Sigmoid colon (tissue), 7 donors: ENCODE measurements around the gene KLHL28. TPM values are rescaled to one million over a fixed set of nuclear protein-coding genes. Genes with fewer than 3 reads are reported as not detected.

ENCODE experiments used
- DNase-seq: peaks from one replicate; pipeline ENCODE4 v3.0.0-alpha.2; 2019
- H3K27ac ChIP-seq, 4 donors: fragments of 200-600 bp; sonication (generic); one replicate each; pipeline ENCODE4 v1.5.1; 2016 to 2019; ENCODE audit warnings: mild to moderate bottlenecking in 1 of 4
- H3K27me3 ChIP-seq, 3 donors: fragments of 200-600 bp; sonication (generic); one replicate each; pipeline ENCODE4 v1.5.1; 2019; ENCODE audit warnings: mild to moderate bottlenecking in 1 of 3
- H3K36me3 ChIP-seq, 4 donors: fragments of 200-600 bp; sonication (generic); one replicate each; pipeline ENCODE4 v1.5.1; 2016 to 2019
- H3K4me1 ChIP-seq, 4 donors: fragments of 200-600 bp; sonication (generic); one replicate each; pipeline ENCODE4 v1.5.1; 2017 to 2019
- H3K4me3 ChIP-seq, 4 donors: fragments of 200-600 bp; sonication (generic); one replicate each; pipeline ENCODE4 v1.5.1; 2017 to 2019; ENCODE audit warnings: mild to moderate bottlenecking in 2 of 4, moderate library complexity in 1 of 4
- H3K9me3 ChIP-seq, 4 donors: fragments of 200-600 bp in 3 of 4; sonication (generic) in 3 of 4; one replicate each; pipeline versions ENCODE4 v1.5.1 to v1.6.1; 2013 to 2019
- CTCF ChIP-seq, 4 experiments: fragments of 450-650 bp in 3 of 4; fragments of 200-600 bp in 1 of 4; IDR thresholded peaks; one replicate each; pipeline ENCODE4 v1.5.1; 2016 to 2019; ENCODE audit warnings: antibody characterized with exemption in 4 of 4, mild to moderate bottlenecking in 3 of 4, moderate library complexity in 2 of 4
- EP300 ChIP-seq, 4 donors: sonication (generic); formaldehyde crosslinking; IDR thresholded peaks; one replicate each; pipeline ENCODE4 v1.6.1; 2017; ENCODE audit warnings: antibody characterized with exemption in 4 of 4
- POLR2A ChIP-seq, 2 donors: fragments of 450-650 bp; IDR thresholded peaks; one replicate each; pipeline ENCODE4 v1.6.1; 2016; ENCODE audit warnings: antibody characterized with exemption in 2 of 2, mild to moderate bottlenecking in 2 of 2, moderate library complexity in 2 of 2
- POLR2AphosphoS5 ChIP-seq, 4 donors: sonication (generic); formaldehyde crosslinking; IDR thresholded peaks; one replicate each; pipeline ENCODE4 v1.6.1; 2017; ENCODE audit warnings: antibody characterized with exemption in 4 of 4
- WGBS, 2 donors: extraction: QIAGEN DNeasy Blood & Tissue Kit; methylation state at CpG; one replicate each; pipeline ENCODE4 v1.1.7; 2013; 5-methylcytosine and 5-hydroxymethylcytosine counted together
- intact Hi-C: fragments of 100-400 bp; cut with DNase I; formaldehyde crosslinking; loops from one replicate; pipeline ENCODE4 v1.15.1; 2023
- polyA plus RNA-seq, 3 donors: library from polyadenylated mRNA; stranded (reverse); fragments of 200-250 nt; gene quantifications; one replicate each; pipeline ENCODE4 v1.2.3, GENCODE V29; 2013
- total RNA-seq, 4 donors: library from RNA; depleted of rRNA; stranded (reverse); fragments of >200 nt; gene quantifications; one replicate each; pipeline ENCODE4 v1.1.0, GENCODE V29; 2016
- donor health status: healthy with polysubstance abuse.
- donor health status: Bipolar disorder and iron deficiency.
- donor health status: healthy.

KLHL28 gene
- total and polyA plus RNA-seq, 7 donors: 3.0 to 16.5 (median 9.0) TPM

GRCh38 chr14:44912041-44912869, 49.5 kb downstream of the KLHL28 start:
- H3K4me3 ChIP-seq: peak overlapping the region; percentile 45 to 67 (median 59)
- no peaks in the 10 kb centered on the region for H3K36me3 ChIP-seq
- TF ChIP-seq EP300 (IDR thresholded peaks at IDR 0.05): no peak
- peaks cover 0 to 16% (median 9%) of the 10 kb centered on the region in 4 donors for H3K4me1 ChIP-seq
- H3K27me3 ChIP-seq: peaks cover 0 to 3% (median 0%) of the 10 kb centered on the region in 3 donors
- intact Hi-C loops: loop anchor here (2.0 to 5.0 kb wide), 4 partner anchors 50 to 355 kb away; partner anchors contain the start of genes FANCM, FKBP3, KLHL28 and MIS18BP1
- H3K27ac ChIP-seq: peak overlapping the region; percentile 2 to 47 (median 24)
- WGBS, 2 donors: 21 to 30% methylated on average over 69 of the region's 69 CpGs
- peaks cover 0 to 3% (median 0%) of the 10 kb centered on the region in 4 donors for H3K9me3 ChIP-seq
- DNase-seq: no peak

- 85 to 89% methylated on average over 2 of the region's 2 CpGs for WGBS, 2 donors
- intact Hi-C loops: loop anchor here (5.0 kb wide), 3 partner anchors 51 to 356 kb away; partner anchors contain the start of genes KLHL28, MIS18BP1 and TOGARAM1
- no peak for DNase-seq
- Histone ChIP-seq H3K9me3 (peaks cover 0 to 3% (median 0%) of the 10 kb centered on the region in 4 donors), H3K36me3 (peaks cover 0 to 9% (median 0%) of the 10 kb centered on the region in 4 donors), H3K4me1 (peaks cover 0 to 16% (median 9%) of the 10 kb centered on the region in 4 donors), H3K4me3 (no peak overlapping the region), H3K27me3 (peaks cover 0 to 3% (median 0%) of the 10 kb centered on the region in 3 donors), H3K27ac (no peak overlapping the region)
- peak in 1 of 4 donors; percentile 17 for TF ChIP-seq POLR2AphosphoS5 (IDR thresholded peaks at IDR 0.05)
- TF ChIP-seq CTCF (IDR thresholded peaks at IDR 0.05): no peak
Measured at GRCh38 chr14:44910821-44911220, 50.9 kb downstream of the KLHL28 start.

GRCh38 chr14:44901696-44902095, 60.1 kb downstream of the KLHL28 start:
- TF ChIP-seq POLR2AphosphoS5 (IDR thresholded peaks at IDR 0.05) (peak in 3 of 4 donors; percentile 19 to 68 (median 44)), POLR2A (IDR thresholded peaks at IDR 0.05) (no peak), CTCF (IDR thresholded peaks at IDR 0.05) (no peak), EP300 (IDR thresholded peaks at IDR 0.05) (no peak)
- Histone ChIP-seq H3K27me3 (no peaks in the 10 kb centered on the region), H3K27ac (no peak overlapping the region), H3K4me3 (no peak overlapping the region), H3K36me3 (peaks cover 0 to 32% (median 4%) of the 10 kb centered on the region in 4 donors), H3K9me3 (no peaks in the 10 kb centered on the region), H3K4me1 (peaks cover 0 to 50% (median 33%) of the 10 kb centered on the region in 4 donors)
- no peak for DNase-seq
- 51 to 65% methylated on average over 2 of the region's 2 CpGs for WGBS, 2 donors
- intact Hi-C loops: no loop called here

- H3K27me3 ChIP-seq: no peaks in the 10 kb centered on the region
- peaks cover 0 to 62% (median 35%) of the 10 kb centered on the region in 4 donors for H3K4me1 ChIP-seq
- TF ChIP-seq POLR2AphosphoS5 (IDR thresholded peaks at IDR 0.05): peak in 1 of 4 donors; percentile 34
- TF ChIP-seq CTCF (IDR thresholded peaks at IDR 0.05): no peak
- no peak for TF ChIP-seq EP300 (IDR thresholded peaks at IDR 0.05)
- no peak for TF ChIP-seq POLR2A (IDR thresholded peaks at IDR 0.05)
- DNase-seq: no peak
- no peaks in the 10 kb centered on the region for H3K9me3 ChIP-seq
- intact Hi-C loops: no loop called here
- H3K4me3 ChIP-seq: peak overlapping the region; percentile 82 to 95 (median 87)
- H3K27ac ChIP-seq: peak overlapping the region; percentile 99 to 100 (median 99)
- WGBS, 2 donors: 39 to 54% methylated on average over 6 of the region's 6 CpGs
- peaks cover 0 to 8% (median 0%) of the 10 kb centered on the region in 4 donors for H3K36me3 ChIP-seq
Measured at GRCh38 chr14:44898551-44898950, 63.2 kb downstream of the KLHL28 start.

- Histone ChIP-seq H3K27me3 (no peaks in the 10 kb centered on the region), H3K4me3 (peak overlapping the region; percentile 82 to 95 (median 87)), H3K4me1 (peaks cover 0 to 57% (median 35%) of the 10 kb centered on the region in 4 donors), H3K27ac (peak overlapping the region; percentile 99 to 100 (median 99)), H3K36me3 (peaks cover 0 to 8% (median 0%) of the 10 kb centered on the region in 4 donors), H3K9me3 (no peaks in the 10 kb centered on the region)
- no peak for TF ChIP-seq CTCF (IDR thresholded peaks at IDR 0.05)
- no peak for TF ChIP-seq EP300 (IDR thresholded peaks at IDR 0.05)
- TF ChIP-seq POLR2A (IDR thresholded peaks at IDR 0.05): no peak
- no peak for TF ChIP-seq POLR2AphosphoS5 (IDR thresholded peaks at IDR 0.05)
- intact Hi-C loops: loop anchor here (2.0 kb wide), 3 partner anchors 63 to 237 kb away; partner anchors contain the start of genes FANCM, FKBP3, KLHL28 and PRPF39
- WGBS, 2 donors: 2 to 6% methylated on average over 13 of the region's 13 CpGs
- no peak for DNase-seq
Measured at GRCh38 chr14:44897845-44898151, 63.9 kb downstream of the KLHL28 start.
